NCI-H2227 (cell line): ENCODE measurements around the gene IQCH.
A peak's percentile ranks its signal among the peaks of the same experiment; 100 is the strongest.
"Not testable (repeated sequence)": the region's sequence is repeated elsewhere in the genome, so short reads cannot be mapped to it uniquely, and the experiment has no call there.

ENCODE experiments used
- DNase-seq: peaks from one replicate; lab custom pipeline; 2025; ENCODE audit not compliant: unreplicated experiment; lab: John Stamatoyannopoulos, UW

IQCH gene

DNA sequence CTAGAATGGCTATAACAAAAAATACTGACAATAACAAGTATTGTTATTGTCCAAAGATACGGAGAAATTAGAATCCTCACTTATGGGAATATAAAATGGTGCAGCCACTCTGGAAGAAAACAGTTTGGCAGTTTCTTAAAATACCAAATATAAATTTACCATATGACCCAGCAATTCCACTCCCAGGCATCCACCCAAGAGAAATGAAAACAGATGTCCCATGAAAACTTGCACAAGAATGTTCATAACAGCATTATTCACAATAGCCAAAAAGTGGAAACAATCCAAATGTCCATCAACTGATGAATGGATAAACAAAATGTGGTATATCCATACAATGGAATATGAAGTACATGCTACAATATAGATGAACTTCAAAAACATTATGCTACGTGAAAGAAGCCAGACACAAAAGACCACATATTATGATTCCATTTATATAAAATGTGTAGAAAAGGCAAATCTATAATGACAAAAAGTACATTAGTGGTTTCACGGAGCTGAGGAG, 9.6 kb upstream of the IQCH start:
- DNase-seq: no peak

- DNase-seq: not testable (repeated sequence)
Measured at GRCh38 chr15:67246606-67247005, 8.0 kb upstream of the IQCH start.

DNA sequence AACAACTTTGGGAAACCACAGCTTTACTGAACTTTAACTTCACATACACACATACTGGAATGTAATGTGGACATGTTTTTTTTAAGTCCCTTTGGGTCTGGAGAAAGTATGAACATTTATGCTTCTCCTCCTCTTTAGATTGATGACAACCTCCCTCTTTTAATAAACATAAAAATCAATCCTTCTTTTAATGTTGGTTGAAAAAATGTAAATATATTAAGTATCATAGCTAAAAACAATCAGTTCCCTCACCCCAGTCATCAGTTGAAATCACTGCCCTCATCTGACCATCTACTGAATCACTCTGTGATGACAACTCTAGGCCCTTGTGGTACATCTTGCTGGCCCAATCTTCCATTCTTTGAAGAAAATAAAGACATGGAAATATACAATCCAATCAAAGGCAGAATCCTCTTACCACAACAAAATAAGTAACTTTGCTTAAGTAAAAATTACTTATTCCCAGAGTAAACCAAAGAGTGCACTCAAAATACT, 6.5 kb upstream of the IQCH start:
- no peak for DNase-seq

GRCh38 chr15:67249830-67250229, 4.8 kb upstream of the IQCH start:
- DNase-seq: no peak

GRCh38 chr15:67251318-67251717, 3.3 kb upstream of the IQCH start:
- DNase-seq: no peak

GRCh38 chr15:67253101-67253500, 1.5 kb upstream of the IQCH start:
- DNase-seq: no peak

DNA sequence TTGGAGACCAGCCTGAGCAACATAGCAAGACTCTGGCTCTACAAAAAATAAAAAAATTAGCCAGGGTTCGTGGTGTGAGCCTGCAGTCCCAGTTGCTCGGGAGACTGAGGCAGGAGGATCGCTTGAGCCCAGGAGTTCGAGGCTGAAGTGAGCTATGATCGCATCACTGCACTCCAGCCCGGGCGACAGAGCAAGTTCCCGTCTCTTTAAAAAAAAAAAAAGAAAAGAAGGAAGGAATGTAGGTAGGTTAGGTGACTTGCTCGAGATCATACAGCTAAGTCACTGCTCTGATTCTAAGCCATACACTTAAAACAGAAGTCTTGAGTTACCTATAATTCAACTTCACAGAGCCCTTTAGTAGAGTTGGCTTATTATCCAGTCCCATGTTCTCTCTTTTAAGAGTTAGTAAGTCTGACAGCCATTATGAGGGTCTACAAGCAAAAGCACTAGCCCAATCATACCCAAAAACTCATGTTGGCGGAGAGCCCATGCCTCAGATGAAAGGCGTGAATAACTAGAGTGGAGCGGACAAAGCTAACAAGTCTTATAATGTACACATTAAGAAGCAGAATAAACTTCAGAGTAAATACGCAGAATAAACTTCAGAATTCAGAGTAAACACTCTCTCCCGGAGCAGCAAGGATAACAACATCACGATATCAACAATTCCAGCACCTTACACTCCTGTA, 893 bp upstream of the IQCH start:
- DNase-seq: peak; percentile 26

DNA sequence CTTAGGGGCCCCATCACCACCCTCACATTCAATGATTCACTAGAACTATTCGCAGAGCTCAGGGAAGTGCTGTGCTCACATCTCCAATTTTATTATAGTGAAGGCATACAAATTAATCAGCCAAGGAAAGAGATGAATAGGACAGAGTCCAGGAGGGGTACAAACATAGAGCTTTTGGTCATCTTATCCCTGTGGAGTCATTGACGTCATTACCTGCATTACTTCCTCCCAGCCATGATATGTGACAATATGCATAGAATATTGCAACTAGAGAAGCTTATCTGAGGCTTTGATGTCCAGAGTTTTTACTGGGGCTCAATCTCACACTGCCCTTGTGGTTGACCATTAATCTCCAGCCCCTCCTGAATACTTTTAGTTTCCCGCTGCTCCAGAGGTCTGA, 1.5 kb downstream of the IQCH start:
- no peak for DNase-seq

- DNase-seq: not testable (repeated sequence)
Measured at GRCh38 chr15:67258412-67258811, 3.8 kb downstream of the IQCH start.

DNA sequence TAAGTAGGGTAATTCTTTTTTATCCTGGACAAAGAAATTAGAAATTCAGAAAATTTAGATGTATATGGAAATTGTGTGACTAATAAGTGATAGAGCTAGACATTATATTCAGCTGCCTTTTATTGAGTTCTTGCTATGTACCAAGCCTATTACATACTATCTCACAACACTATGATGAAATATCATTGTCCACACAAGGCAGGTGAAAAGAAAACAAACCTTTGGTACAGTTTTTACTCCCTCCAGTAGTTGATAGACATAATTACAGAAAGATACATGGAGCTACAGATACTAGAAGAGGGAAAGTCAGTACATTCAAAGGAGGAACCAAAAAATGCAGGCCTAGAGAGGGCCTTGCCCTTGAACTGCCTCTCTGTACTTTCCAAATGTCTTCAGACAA, 4.8 kb downstream of the IQCH start:
- no peak for DNase-seq

GRCh38 chr15:67259806-67260205, 5.2 kb downstream of the IQCH start:
- no peak for DNase-seq

GRCh38 chr15:67266870-67267269, 12.3 kb downstream of the IQCH start:
- DNase-seq: no peak

- DNase-seq: no peak
Measured at GRCh38 chr15:67267440-67267839, 12.9 kb downstream of the IQCH start.

GRCh38 chr15:67267951-67268941, 13.7 kb downstream of the IQCH start:
- DNase-seq: no peak

- no peak for DNase-seq
Measured at GRCh38 chr15:67274236-67274635, 19.6 kb downstream of the IQCH start.

DNA sequence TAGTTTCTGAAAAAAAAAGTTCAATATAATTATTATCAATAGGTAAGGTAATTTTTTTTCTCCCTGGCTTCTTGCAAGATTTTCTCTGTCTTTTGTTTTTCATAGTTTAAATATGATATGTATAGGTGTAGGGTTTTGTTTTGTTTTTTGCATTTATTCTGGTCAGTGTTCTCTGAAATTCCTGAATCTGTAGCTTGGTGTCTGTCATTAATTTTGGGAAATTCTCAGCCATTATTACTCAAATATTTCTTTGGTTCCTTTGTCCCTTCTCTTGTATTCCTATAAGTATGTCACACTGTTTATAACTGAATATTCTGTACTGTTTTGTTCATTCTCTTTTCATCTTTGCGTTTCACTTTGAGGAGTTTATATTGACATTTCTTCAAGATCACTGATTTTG, 22.1 kb downstream of the IQCH start:
- DNase-seq: no peak

DNA sequence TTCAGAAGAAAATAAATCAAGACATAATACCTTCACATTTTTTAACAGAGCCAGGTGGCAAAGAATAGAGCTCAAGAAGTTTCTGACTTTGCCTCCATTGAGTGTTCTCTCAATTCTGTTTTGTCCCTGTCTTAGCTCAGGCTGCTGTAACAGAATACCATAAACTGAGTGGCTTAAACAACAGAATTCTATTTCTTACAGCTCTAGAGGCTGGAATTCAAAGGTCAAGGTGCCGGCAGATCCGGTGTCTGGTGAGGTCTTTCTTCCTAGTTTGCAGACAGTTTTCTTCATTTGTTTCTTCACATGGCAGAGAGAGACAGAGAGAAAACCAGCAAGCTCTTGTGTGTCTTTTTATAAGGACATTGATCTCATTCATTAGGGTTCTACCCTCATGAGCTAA, 25.6 kb downstream of the IQCH start:
- DNase-seq: no peak

DNA sequence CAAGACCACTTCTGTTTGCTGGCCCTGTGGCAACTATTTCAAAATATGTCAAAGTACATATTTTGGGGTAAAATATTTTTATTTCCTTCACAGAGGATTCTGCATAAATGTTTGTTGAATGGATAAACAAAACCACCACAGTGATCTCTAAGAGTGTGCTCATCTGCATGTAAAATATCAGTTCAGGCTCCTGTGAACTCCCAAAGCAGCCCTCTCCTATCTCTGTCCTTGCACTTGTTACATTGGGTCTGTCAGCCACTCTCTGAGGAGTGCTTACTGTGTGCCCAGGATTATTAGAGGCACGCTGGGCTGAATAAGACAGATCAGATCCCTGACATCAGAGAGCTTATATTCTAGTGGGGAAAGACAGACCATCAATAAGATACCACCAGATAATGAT, 27.1 kb downstream of the IQCH start:
- no peak for DNase-seq

DNA sequence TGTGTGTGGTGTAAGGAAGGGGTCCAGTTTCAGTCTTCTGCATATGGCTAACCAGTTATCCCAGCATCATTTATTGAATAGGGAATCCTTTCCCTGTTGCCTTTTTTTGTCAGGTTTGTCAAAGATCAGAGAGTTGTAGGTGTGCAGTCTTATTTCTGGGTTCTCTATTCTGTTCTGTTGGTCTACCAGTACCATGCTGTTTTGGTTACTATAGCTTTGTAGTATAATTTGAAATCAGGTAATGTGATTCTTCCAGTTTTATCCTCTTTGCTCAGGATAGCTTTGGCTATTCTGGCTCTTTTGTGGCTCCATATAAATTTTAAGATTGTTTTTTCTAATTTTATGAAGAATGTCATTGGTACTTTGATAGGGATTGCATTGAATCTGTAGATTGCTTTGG, 31.0 kb downstream of the IQCH start:
- DNase-seq: not testable (repeated sequence)

GRCh38 chr15:67286400-67286799, 31.8 kb downstream of the IQCH start:
- not testable (repeated sequence) for DNase-seq

GRCh38 chr15:67290319-67290718, 35.7 kb downstream of the IQCH start:
- no peak for DNase-seq

DNA sequence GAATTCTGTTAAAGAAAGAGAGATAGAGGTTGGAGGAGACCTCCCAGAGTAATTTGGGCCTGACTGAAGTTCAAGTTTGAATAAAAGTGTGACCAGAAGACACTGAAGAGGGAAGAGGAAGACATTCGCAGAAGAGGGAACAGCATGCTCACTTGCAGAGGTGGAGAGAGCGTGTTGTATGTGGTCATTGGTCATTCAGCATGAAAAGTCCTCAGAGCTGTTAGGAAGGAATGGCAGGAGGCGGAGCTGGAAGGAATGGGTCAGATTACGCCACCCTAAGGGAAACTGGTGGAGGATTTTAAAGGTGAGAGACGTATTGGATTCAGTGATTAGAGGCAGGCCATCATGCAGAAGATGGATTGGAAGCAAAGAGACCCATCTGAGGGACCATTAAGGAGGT, 41.6 kb downstream of the IQCH start:
- no peak for DNase-seq
